RWPE2 (cell line): ENCODE results near the gene ZFP14.
"Not testable (repeated sequence)": the region's sequence is repeated elsewhere in the genome, so short reads cannot be mapped to it uniquely, and the experiment has no call there.

Experiments
- ATAC-seq: fragments of 200-7000 bp; cut with Tn5 transposase; 3 replicates; pipeline ENCODE4 v1.9.1; 2021; ENCODE audit warnings: low read depth
- DNase-seq: peaks from one replicate; pipeline ENCODE4 v3.0.0-alpha.2; 2020; ENCODE audit warnings: low spot score
- H3K27ac ChIP-seq: fragments of 450-650 bp; 2 replicates; pipeline ENCODE4 v1.5.1; 2017; ENCODE audit warnings: mild to moderate bottlenecking; ENCODE audit not compliant: poor library complexity, severe bottlenecking
- H3K27me3 ChIP-seq: fragments of 250-450 bp; sonication (Bioruptor Pico); 2 replicates; pipeline ENCODE4 v1.5.1; 2021; ENCODE audit warnings: mild to moderate bottlenecking, moderate library complexity; ENCODE audit not compliant: insufficient read depth, poor library complexity, severe bottlenecking
- H3K36me3 ChIP-seq: fragments of 250-450 bp; sonication (Bioruptor Pico); 2 replicates; pipeline ENCODE4 v1.5.1; 2020; ENCODE audit warnings: low read depth, mild to moderate bottlenecking, moderate library complexity
- H3K4me1 ChIP-seq: fragments of 250-450 bp; sonication (Bioruptor Pico); 2 replicates; pipeline ENCODE4 v1.5.1; 2021; ENCODE audit warnings: mild to moderate bottlenecking, moderate library complexity; ENCODE audit not compliant: insufficient read depth, poor library complexity, severe bottlenecking
- H3K4me3 ChIP-seq: fragments of 250-450 bp; sonication (Bioruptor Pico); 2 replicates; pipeline ENCODE4 v1.5.1; 2021; ENCODE audit warnings: mild to moderate bottlenecking, moderate library complexity; ENCODE audit not compliant: severe bottlenecking
- H3K9me3 ChIP-seq: fragments of 250-450 bp; sonication (Bioruptor Pico); 2 replicates; pipeline ENCODE4 v1.5.1; 2021; ENCODE audit warnings: mild to moderate bottlenecking, moderate library complexity; ENCODE audit not compliant: severe bottlenecking

The ZFP14 gene

GRCh38 chr19:36309309-36309708 is 69.7 kb downstream of the ZFP14 start:
- not testable (repeated sequence) for H3K27me3 ChIP-seq, H3K36me3 ChIP-seq, H3K27ac ChIP-seq, DNase-seq, H3K4me1 ChIP-seq, H3K4me3 ChIP-seq, ATAC-seq, H3K9me3 ChIP-seq

GRCh38 chr19:36292317-36292716 is 86.7 kb downstream of the ZFP14 start:
- not testable (repeated sequence) for H3K27ac ChIP-seq, H3K36me3 ChIP-seq, H3K4me3 ChIP-seq, H3K9me3 ChIP-seq, DNase-seq, H3K4me1 ChIP-seq, H3K27me3 ChIP-seq, ATAC-seq
